Stimulated activated CD4-positive, alpha-beta T cell treated with anti-CD3 and anti-CD28 coated beads, Interleukin-4, amount 100 ng/mL, for 48 hours (primary cell): ENCODE measurements around the gene THRB.
"Not testable (repeated sequence)": the region's sequence is repeated elsewhere in the genome, so short reads cannot be mapped to it uniquely, and the experiment has no call there.

Source experiments
- DNase-seq, 2 donors: peaks; one replicate each; pipeline ENCODE4 v3.0.0-alpha.2; 2020; ENCODE audit warnings: low read depth in 2 of 2

Gene THRB

DNA sequence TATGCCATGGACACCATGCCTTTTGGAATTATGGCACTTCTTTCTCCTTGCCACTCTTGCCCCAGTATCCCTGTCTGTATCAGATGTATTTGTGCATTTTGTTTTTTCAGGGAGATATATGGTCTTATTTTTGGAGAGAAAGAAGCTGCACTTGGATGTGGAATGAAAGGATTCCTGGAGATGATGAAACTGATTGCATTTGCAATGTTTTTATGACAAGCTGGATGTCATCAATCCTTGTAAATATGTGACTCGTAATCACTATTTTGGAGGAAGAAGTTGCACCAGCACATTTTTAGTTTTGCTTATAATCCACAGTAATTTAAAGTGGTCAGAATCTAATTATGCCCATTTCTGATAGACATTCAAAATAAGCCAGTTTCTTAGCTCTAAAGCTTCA, 384.6 kb downstream of the THRB start:
- DNase-seq, result no peak

GRCh38 chr3:24101676-24102168, 392.9 kb downstream of the THRB start:
- DNase-seq, result no peak

- DNase-seq, result no peak
Observed at GRCh38 chr3:24100696-24101402, 393.8 kb downstream of the THRB start.

DNA sequence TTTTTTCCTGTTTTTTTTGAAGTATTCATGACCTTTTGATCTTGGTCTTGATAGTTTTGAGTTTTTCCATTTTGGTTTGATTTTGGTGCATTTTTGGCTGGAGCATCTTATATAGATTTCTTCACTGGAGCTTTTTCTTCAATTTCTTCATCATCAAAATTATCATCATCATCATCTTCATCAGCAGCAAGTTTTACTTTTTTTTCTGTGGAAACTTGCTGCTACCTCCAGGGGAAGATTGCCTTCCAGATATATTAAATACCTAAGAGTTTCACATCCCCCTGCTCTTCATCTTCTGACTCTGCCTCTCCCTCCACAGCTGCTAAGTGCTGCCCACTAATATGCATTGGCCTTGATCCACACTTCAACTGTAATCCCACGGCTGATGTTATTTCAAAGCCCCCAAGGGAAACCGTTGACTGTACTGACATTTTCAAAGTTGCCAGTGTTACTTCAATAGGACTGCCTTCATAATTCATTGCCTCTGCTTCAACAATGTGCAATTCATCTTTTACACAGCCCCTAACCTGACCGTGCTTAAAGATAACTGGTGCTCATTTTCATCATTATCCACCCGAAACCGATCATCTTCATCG, 397.9 kb downstream of the THRB start:
- no peak for DNase-seq

GRCh38 chr3:24096271-24096670, 398.4 kb downstream of the THRB start:
- no peak for DNase-seq

- not testable (repeated sequence) for DNase-seq
Observed at GRCh38 chr3:24094818-24095217, 399.8 kb downstream of the THRB start.

- no peak for DNase-seq
Observed at GRCh38 chr3:24088782-24089181, 405.9 kb downstream of the THRB start.

DNA sequence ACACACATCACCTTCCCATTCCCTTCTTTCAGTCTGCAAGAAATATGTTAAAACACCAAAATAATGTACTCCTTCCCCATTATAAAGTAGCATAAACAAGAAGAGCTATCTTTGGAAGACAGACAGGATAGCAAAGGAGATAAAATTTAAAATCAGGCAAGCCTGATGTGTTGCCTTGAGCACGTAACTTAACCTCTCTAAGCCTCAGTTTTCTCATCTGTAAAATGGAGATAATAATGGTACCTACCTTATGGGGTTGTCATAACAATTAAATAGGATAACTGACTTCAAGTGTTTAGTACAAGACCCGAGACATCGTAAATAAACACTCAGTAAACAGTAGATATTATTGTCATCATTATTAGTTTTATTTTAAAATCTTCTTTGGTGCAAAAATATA, 407.2 kb downstream of the THRB start:
- no peak for DNase-seq

- no peak for DNase-seq
Observed at GRCh38 chr3:24086617-24087404, 407.8 kb downstream of the THRB start.

- DNase-seq, result no peak
Observed at GRCh38 chr3:24086206-24086605, 408.4 kb downstream of the THRB start.

DNA sequence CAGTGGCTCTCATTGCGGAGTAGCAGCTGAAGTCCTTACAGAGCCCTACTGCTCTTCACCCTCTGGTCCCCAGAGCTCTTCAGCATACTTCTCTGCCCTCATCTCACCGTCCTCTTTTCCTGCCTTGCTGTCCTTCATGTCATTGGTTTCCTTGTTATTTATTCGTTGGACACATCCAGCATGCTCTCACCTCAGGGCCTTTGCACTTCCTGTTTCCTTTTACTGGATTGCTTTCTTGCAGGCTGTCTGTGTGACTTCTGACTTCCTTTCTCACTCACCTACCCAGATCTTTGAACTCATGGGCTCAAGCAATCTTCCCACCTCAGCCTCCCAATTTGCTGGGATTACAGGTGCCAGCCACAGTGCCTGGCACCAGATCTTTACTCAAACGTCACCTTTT, 422.5 kb downstream of the THRB start:
- DNase-seq, result no peak

- DNase-seq, result no peak
Observed at GRCh38 chr3:24069045-24069444, 425.6 kb downstream of the THRB start.

- no peak for DNase-seq
Observed at GRCh38 chr3:24067483-24067882, 427.2 kb downstream of the THRB start.
